ENCODE data around the gene CACNA1S. TPM values are rescaled to one million over a fixed set of nuclear protein-coding genes. Genes with fewer than 3 reads are reported as not detected.

CACNA1S gene
- total and polyA plus RNA-seq, 2 of the 8 experiments (the other 6 are each of a cell fraction or from before 2014, with no cell fraction given): 0.06 TPM; not detected in 1

DNA sequence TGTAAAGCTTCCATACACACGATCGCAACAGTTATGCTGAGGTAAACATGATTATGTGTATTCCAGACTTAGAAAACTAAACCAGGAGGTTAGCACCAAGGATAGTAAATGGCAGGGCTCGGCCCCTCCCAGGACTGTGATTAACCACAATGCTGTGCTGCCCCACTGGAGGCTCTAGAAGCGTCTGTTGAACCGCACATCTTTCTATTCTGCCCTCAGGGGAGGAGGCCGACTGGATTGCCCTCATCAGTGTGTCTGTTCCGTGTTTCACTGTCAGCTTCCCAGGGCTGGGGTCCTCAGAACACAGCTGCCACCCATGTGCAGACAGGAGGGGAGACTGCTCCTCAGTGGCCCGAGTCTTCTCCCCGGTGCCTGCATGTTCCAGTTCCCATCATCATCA is 27.5 kb upstream of the CACNA1S start:
- H3K79me2 ChIP-seq (ENCODE audit: control insufficient read depth in 1 of 2, insufficient read depth in 2 of 2, low read length in 2 of 2): no peaks in the 10 kb centered on the region
- H2AFZ ChIP-seq (ENCODE audit: low read length): no peak overlapping the region
- H2BK15ac ChIP-seq (ENCODE audit: low read length): no peak overlapping the region
- no peaks in the 10 kb centered on the region for H3K27me3 ChIP-seq (replicated peaks in 1 of 4; ENCODE audit: control insufficient read depth in 3 of 4, extremely low read depth in 1 of 4, insufficient read depth in 3 of 4, low read length in 3 of 4)
- 87% methylated on average over 9 of the region's 9 CpGs; no CpG with 5 or more reads in 1 of the 2 experiments for WGBS, 2 experiments (ENCODE audit: extremely low coverage in 1 of 2, insufficient coverage in 1 of 2, insufficient read length in 1 of 2, insufficient replicate concordance in 2 of 2, low coverage in 1 of 2, low lambda C conversion rate in 2 of 2, missing lambda C conversion rate in 1 of 2)
- no peak overlapping the region for H3K56ac ChIP-seq (replicated peaks; ENCODE audit: insufficient read length, low read depth, low read length)
- H3K14ac ChIP-seq (ENCODE audit: insufficient read length): no peak overlapping the region
- H3K4me1 ChIP-seq (replicated peaks in 1 of 4; ENCODE audit: control insufficient read depth in 3 of 4, insufficient read depth in 4 of 4, low read length in 3 of 4): no peaks in the 10 kb centered on the region
- H3K36me3 ChIP-seq (ENCODE audit: control insufficient read depth in 2 of 4, insufficient read depth in 4 of 4, low read length in 3 of 4): peaks cover 34 to 85% (median 59%) of the 10 kb centered on the region in 4 experiments
- H4K91ac ChIP-seq (replicated peaks; ENCODE audit: insufficient read length, low read length): no peak overlapping the region
- no peak overlapping the region; the same call in 1 of the 2 replicates for H4K8ac ChIP-seq (ENCODE audit: extremely low read depth, insufficient read depth, low read length)
- POLR2A ChIA-PET (ENCODE audit: partially characterized antibody): interaction anchor here (1.1 to 4.4 kb wide), 5 partner anchors 9 to 15 kb away, joined by 3 to 28 read pairs (median 19); partner anchors contain the start of genes ASCL5 and TMEM9
- H3K9ac ChIP-seq (replicated peaks in 1 of 4; ENCODE audit: extremely low read depth in 1 of 4, low read depth in 3 of 4, low read length in 3 of 4): no peak overlapping the region
- H3K18ac ChIP-seq (ENCODE audit: extremely low read depth, low read length): no peak overlapping the region
- no peak overlapping the region for H4K5ac ChIP-seq (ENCODE audit: insufficient read length, low read depth, low read length)
- no peaks in the 10 kb centered on the region for H3K23me2 ChIP-seq (ENCODE audit: low read depth, low read length)
- H3K4me2 ChIP-seq (ENCODE audit: insufficient read depth in 1 of 2, low read depth in 2 of 2, low read length in 2 of 2): no peak overlapping the region
- H3K9me3 ChIP-seq (ENCODE audit: insufficient read depth in 2 of 2, low read depth in 1 of 2, low read length in 1 of 2): no peaks in the 10 kb centered on the region
- no peaks in the 10 kb centered on the region; the same call in 1 of the 2 replicates for H3K79me1 ChIP-seq (ENCODE audit: low read depth, low read length)
- no peak overlapping the region for H2BK20ac ChIP-seq (ENCODE audit: low read length)
- H3K4me3 ChIP-seq (ENCODE audit: extremely low read depth in 1 of 4, insufficient read depth in 2 of 4, low read depth in 3 of 4, low read length in 4 of 4): no peak overlapping the region
- DNase-seq (ENCODE audit: low read depth in 1 of 2, low spot score in 2 of 2) (no peak), FAIRE-seq (no peak)
- H2BK120ac ChIP-seq (replicated peaks; ENCODE audit: low read depth, low read length): no peak overlapping the region
- H2BK12ac ChIP-seq (ENCODE audit: low read depth, low read length): no peak overlapping the region
- no peak overlapping the region for H3K27ac ChIP-seq (ENCODE audit: low read depth, low read length)
- H2AK5ac ChIP-seq (ENCODE audit: low read depth, low read length): no peak overlapping the region
- H2BK5ac ChIP-seq (ENCODE audit: low read depth, low read length): no peak overlapping the region
- TF ChIP-seq TBP (IDR thresholded peaks at IDR 0.05; ENCODE audit: low read depth, low read length) (no peak), FOSL1 (IDR thresholded peaks at IDR 0.05; ENCODE audit: insufficient read depth, low read depth, low read length) (no peak), SP2 (IDR thresholded peaks at IDR 0.05; ENCODE audit: low read length) (no peak), SRF (IDR thresholded peaks at IDR 0.05; ENCODE audit: low read depth, low read length) (no peak), HDAC2 (IDR thresholded peaks at IDR 0.05; ENCODE audit: borderline replicate concordance in 1 of 2, low read depth in 2 of 2, low read length in 2 of 2) (no peak), EGR1 (IDR thresholded peaks at IDR 0.05; ENCODE audit: borderline replicate concordance, low read depth, low read length) (no peak), HDAC6 (IDR thresholded peaks at IDR 0.05; ENCODE audit: low read depth, low read length) (no peak), CBX8 (IDR thresholded peaks at IDR 0.05; ENCODE audit: borderline replicate concordance, low read depth, low read length) (no peak), POLR2A (IDR thresholded peaks at IDR 0.05; ENCODE audit: control extremely low read depth in 1 of 2, low read depth in 2 of 2, low read length in 2 of 2) (no peak), RFX5 (IDR thresholded peaks at IDR 0.05; ENCODE audit: borderline replicate concordance, low read depth, low read length) (no peak), BACH1 (IDR thresholded peaks at IDR 0.05; ENCODE audit: low read length) (no peak), GTF2F1 (IDR thresholded peaks at IDR 0.05; ENCODE audit: borderline replicate concordance, low read depth, low read length) (no peak), TEAD4 (IDR thresholded peaks at IDR 0.05; ENCODE audit: low read depth, low read length) (no peak), BRCA1 (IDR thresholded peaks at IDR 0.05; ENCODE audit: low read depth, low read length) (no peak), TCF12 (IDR thresholded peaks at IDR 0.05; ENCODE audit: low read depth, low read length) (no peak), SP1 (IDR thresholded peaks at IDR 0.05; ENCODE audit: low read depth, low read length) (no peak)
- CTCF ChIA-PET (ENCODE audit: partially characterized antibody): interaction anchor here (1.1 to 5.8 kb wide), 5 partner anchors 9 to 25 kb away, joined by 3 to 32 read pairs (median 17); partner anchors contain the start of gene ASCL5
- no peak overlapping the region for H3K4ac ChIP-seq (replicated peaks; ENCODE audit: insufficient read length, low read depth, low read length)
- peaks cover 12 to 20% of the 10 kb centered on the region in 2 experiments for H4K20me1 ChIP-seq (replicated peaks in 1 of 2; ENCODE audit: control insufficient read depth in 1 of 2, insufficient read depth in 2 of 2, low read length in 2 of 2)
- H3K23ac ChIP-seq (ENCODE audit: insufficient read length): no peak overlapping the region

Data from H1 (cell line).